Thyroid gland (tissue), 4 donors: ENCODE data around the gene ZNF785.

Source experiments
- POLR2A ChIP-seq, 2 donors: fragments of 450-650 bp; IDR thresholded peaks; one replicate each; pipeline ENCODE4 v1.6.1; 2017; ENCODE audit warnings: antibody characterized with exemption in 2 of 2, mild to moderate bottlenecking in 2 of 2, moderate library complexity in 1 of 2
- TF ChIP-seq, protein P1 (sequence below), 6 experiments: fragments of 200-600 bp in 3 of 6; fragments of 450-650 bp in 3 of 6; sonication (generic) in 3 of 6; IDR thresholded peaks; one replicate each; pipeline ENCODE4 v1.5.1; 2016 to 2019; ENCODE audit warnings: antibody characterized with exemption in 6 of 6, mild to moderate bottlenecking in 2 of 6, inconsistent platforms in 1 of 6, moderate library complexity in 1 of 6

DNA sequence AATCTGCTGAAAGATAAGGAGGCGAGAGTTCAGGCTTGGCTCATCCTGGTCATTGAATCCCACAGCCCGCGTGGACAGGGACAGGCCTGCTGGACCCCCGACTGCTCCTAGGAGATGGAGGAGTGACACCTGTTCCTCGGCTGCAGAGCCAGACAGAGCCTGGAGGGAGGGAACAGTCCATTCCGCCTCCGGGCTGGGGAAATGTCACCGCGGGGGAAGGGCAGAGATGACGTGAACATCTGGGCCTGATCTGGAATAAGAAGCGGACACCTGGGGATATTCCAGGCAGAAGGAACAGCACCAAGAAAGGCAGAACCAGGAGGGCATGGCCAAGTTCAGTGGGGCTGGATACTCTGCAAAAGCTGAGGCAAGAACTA is 52.4 kb downstream of the ZNF785 start:
- TF ChIP-seq, protein P1, sequence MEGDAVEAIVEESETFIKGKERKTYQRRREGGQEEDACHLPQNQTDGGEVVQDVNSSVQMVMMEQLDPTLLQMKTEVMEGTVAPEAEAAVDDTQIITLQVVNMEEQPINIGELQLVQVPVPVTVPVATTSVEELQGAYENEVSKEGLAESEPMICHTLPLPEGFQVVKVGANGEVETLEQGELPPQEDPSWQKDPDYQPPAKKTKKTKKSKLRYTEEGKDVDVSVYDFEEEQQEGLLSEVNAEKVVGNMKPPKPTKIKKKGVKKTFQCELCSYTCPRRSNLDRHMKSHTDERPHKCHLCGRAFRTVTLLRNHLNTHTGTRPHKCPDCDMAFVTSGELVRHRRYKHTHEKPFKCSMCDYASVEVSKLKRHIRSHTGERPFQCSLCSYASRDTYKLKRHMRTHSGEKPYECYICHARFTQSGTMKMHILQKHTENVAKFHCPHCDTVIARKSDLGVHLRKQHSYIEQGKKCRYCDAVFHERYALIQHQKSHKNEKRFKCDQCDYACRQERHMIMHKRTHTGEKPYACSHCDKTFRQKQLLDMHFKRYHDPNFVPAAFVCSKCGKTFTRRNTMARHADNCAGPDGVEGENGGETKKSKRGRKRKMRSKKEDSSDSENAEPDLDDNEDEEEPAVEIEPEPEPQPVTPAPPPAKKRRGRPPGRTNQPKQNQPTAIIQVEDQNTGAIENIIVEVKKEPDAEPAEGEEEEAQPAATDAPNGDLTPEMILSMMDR (IDR thresholded peaks at IDR 0.05), result no peak
- no peak for TF ChIP-seq POLR2A (IDR thresholded peaks at IDR 0.05)
